COLO668 (cell line): ENCODE results near the gene POLDIP3.
"Not testable (repeated sequence)": the region's sequence is repeated elsewhere in the genome, so short reads cannot be mapped to it uniquely, and the experiment has no call there.

ENCODE experiments used
- DNase-seq: peaks from one replicate; lab custom pipeline; 2025; ENCODE audit not compliant: unreplicated experiment; lab: John Stamatoyannopoulos, UW

The POLDIP3 gene

DNA sequence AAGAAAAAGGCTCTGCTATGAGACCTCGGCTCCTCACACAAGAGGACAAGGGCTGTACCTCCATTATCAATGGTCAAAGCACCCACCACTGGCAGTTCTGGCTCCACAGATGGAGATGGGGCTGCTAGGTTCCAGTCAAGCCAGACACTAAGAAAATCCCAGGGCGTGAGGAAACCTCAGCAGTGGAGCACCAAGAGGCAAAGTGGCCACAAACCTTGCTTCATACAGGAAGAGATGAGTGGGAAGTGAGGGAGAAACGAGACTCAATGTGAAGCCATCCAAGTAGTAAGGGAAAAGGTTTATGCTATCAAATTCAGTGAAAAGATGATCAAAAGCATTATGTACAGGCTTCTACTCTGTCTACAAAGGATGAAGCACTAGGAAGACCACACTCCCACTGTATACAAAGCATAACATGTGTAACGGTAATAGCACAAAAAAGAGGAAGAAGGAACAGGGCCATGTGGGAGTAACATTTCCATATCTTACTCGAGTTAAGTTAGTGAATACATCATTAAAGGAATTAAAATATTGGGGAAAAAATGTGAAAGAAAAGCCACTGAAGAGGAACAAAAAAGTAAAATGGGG is 27.0 kb downstream of the POLDIP3 start:
- DNase-seq, result no peak

DNA sequence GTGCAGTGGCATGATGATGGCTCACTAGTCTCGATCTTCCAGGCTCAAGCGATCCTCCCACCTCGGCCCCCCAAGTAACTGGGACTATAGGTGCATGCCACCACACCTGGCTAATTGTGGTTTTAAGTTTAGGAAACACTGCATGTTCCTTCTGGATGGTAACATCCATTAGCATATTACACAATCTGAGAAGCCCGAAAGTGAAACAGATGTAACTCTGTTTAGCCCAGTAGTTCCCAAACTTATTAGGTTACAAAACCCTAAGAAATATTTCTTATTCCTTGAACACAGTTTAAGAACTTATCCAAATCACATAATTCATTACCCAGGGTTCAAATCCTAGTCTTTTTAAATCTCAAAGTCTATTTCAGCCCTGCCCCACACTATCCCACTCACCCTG is 28.3 kb downstream of the POLDIP3 start:
- no peak for DNase-seq

DNA sequence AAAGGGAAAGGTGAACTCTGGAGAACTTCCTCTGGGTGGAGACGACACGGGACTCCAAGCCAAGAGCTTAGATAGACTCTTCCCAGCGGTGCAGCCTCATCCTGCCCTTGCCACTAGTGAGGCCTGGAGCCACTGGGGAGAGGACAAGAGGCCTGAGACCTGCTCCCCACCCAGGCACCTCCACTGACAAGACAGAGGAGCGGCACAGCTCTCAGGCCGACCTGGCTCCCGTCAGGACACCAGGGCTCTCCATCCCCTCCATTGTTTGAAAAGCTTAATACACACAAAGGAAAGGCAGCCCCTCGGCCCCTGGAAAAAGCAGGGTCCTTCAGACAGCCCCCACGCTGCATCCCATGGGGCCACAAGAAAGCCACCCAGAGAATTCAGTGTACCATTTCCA is 29.6 kb downstream of the POLDIP3 start:
- DNase-seq, result no peak

DNA sequence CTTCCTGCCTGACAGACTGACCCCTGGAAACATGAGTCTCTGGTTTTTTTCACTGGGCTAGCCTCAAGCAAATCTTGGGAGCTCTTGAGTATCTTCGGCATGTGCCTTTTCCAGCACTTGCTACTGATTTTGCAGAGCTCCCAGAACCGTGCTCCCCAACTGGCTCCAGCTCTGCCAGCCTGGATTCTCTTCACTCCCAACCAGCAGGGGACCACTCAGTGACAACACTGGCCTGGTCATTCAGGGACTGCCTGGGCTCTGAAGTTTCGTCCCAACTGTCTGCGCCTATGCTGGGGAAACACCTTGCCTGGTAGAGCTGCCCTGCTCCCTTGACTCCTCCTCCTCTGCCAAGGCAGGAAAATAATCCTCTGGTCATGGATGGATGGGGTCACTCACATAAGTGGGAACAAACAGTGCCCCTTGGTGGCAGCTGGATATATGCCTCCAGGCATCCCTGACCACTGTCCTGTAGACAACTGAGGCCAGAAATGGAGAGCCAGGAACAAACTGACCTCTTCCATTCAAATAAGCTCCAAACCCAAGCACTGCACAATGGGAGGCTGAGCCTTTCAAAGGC is 30.2 kb downstream of the POLDIP3 start:
- DNase-seq, result no peak

DNA sequence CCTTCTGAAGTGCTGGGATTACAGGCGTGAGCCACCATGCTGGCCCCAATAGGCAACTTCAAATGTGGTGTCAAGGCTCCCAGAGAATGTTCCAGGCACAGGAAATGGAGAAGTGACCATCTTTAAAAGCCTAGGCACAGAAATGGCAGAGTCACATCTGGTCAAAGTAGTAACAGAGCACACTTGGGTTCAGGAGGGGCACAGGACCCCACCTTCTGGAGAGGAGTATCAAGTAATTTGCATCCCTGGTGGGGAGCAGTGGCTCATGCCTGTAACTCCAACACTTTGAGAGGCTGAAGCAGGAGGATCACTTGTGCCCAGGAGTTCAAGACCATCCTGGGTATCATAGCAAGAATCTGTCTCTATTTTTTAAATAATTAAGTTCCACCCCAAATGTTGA is 31.7 kb downstream of the POLDIP3 start:
- no peak for DNase-seq

DNA sequence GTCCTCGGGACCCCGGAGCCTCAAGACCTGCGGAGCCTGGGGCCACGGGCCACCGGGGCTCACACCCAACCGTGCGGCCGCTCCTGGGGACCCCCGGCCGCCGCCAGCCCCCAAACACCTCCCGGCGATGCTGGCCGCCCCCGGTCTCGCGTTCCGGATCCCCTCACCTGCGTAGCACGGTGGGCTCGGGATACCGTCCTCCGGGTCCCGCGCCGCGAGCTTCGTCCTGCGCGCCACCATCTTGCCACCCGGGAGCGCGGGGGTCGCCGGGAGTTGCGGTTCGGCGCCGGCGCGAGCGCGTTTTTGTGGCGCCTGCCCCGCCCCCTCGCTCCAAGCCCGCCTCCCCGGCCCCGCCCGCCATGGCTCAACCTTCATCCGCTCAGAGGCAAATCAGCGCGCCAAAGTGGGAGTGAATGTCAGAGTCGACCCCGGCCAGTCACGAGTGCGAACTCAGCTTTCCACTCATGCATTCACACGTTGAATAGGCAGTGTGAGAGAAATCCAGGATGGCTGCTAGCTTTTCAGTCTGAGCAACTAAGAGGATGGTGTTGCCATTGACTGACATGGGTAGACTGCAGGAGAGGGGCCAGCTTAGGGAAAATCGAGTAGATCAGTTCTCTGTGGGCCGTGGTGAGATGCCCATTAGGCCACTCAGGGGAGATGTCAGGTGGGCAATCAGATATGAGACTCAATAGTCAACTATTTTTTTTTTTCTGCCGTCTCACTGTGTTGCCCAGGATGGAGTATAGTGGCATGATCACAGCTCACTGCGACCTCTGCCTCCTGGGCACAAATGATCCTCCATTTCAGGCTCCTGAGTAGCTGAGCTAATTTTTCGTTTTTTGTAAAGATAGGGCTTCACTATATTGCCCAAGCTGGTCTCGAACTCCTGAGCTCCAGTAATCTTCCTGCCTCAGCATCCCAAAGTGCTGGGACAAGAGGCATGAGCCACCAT is 32.6 kb downstream of the POLDIP3 start:
- DNase-seq, result peak; percentile 90

DNA sequence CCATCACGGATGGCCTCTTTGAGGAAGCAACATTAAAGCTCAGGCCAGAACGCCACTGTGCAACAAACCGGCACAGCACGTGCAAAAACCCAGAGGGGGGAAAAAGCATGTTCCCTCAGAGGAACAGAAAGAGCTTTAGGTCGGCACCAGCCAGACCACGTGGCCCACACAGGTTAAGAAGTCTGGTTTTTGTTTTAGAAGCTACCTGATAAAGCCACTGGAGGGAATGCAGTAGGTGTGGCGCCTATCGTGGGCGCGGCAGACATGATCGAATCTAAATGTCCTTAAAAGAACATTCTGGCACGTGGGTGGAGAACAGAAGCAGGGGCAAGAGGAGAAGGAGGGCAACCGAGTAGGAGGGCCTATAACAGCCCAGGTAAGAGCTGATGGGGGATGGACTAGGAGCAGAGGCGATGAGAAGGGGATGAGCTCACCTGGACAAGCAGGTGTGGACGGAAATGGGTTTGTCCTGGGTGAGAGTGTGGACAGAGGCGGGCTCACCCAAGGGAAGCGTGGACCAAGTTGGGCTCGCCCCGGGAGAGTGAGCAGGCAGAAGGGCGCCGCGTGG is 33.4 kb downstream of the POLDIP3 start:
- DNase-seq, result peak; percentile 20

DNA sequence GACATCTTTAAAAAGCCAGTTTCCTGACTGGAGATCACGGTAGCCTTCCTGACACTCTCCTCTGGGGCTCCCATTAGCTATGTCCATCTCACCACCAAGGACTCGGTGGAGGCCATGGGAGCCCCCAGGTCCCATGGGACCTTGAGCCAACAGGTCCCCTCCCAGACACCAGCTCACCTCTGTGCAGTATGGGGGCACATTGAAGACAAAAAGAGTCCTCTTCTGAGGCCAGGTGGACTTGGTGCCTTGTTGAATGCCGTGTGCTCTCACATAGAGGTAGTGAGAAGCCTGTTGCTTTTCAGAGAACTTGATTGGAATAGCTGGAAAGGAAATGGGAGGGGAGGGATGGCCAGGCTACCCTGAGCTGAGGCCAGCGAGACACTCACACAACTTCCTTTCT is 34.6 kb downstream of the POLDIP3 start:
- not testable (repeated sequence) for DNase-seq

DNA sequence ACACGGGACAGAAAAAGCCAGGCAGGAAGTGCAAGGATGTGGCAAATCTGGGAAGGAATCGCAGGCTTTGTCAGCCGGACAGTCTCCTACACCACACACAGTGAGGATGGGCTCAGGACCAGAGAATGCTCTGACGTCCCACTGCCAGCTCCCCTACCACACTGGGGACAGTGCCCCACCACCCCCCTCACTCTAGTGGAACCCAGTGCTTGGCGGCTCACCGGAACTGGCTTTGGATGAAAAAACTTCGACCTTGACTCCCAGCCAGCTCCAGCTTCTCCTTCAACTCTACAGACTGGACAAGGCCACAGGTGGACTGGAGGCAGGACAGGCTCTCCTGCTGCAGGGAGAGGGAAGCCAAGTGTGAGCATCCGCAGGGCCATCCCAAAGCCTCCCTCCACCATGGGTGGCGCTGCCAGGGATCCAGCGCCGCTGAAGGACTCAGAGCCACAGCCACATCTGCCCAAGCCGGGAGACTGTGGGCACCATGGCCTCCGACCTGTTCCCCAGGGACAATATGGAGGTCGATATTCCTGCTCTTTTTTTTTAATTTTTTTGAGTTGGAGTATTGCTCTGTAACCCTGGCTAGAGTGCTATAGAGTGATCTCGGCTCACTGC is 37.0 kb downstream of the POLDIP3 start:
- no peak for DNase-seq

DNA sequence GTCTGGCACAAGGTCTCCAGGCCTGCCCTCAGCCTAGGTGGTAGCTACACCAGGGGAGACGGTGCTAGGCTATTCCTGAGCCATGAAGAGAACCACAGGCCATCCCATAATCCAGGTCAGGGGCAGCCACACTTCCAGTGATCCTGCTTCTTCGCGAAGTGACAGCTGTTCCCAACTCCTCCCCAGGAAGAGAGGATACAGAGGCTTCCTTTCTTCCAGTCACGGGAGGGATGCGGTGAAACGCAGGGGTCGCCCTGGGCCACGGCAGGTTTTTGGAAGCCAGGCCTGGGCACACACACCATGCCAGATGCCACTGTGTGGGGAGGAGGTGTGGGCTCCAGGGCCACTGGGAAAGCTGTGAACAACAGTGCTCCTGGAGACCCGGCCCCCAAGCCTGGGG is 37.5 kb downstream of the POLDIP3 start:
- DNase-seq, result not testable (repeated sequence)

DNA sequence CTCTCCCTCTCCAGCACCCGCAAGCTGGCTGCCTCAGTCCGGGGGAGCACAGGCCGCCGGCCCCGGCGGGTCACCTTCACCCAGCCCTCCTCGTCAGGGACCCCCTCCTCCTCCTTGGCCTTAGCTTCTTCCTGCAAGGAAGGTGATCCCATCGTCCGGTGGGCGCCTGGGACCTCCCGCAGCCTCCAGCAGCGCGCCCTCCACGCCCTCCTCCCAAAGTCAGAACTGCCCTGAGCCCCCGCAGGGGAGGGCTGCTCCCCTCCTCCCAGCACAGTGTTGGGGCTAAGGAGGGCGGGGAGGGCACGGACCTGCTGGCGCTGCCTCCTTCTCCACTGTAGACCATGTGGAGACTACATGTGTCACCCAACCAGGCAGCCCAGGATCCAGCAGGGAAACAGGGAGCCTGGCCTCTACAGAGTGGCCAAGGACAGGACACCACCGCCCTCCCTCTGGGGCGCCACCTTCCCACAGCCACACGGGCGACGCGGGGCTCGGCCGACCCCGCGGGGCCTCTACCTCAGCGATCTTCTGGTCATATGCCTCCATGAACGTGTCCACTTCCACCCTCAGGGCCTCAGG is 38.6 kb downstream of the POLDIP3 start:
- DNase-seq, result not testable (repeated sequence)

DNA sequence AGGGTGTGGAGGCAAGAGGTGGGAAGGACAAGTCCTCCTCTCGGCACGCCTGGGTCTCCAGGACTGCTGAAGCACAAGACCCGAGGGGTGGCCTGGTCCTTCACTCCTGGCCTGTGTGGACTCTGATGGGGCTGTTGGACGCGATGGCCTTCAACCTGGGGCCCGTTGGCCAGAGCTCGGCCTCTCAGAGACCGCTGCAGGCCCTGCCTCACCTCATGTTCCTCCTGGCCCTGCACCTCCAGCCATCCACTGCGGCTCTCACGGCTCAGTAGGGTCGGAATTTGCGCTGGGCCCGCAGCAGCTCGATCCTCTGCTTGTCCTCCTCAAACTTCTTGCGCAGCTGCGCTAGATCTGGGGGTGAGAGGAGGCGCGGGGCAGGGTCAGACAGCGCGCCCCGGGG is 40.2 kb downstream of the POLDIP3 start:
- DNase-seq, result not testable (repeated sequence)

DNA sequence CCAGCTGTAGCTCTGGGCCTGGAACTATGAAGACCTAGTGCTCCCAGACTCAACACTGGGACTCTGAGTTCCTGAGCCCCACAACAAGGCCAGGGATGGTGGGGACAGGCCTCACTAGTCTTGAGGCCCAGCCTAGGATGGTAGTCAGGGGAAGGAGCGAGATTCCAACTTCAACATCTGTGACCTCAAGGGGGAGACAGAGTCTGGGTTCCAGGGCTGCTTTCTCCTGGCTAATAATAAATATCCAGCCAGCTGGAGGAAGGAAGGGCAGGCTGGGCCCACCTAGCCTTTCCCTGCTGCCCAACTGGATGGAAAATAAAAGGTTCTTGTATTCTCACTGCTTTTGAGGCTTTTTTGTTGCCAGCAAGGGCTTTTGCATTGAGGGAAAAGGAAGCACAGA is 40.6 kb downstream of the POLDIP3 start:
- not testable (repeated sequence) for DNase-seq

DNA sequence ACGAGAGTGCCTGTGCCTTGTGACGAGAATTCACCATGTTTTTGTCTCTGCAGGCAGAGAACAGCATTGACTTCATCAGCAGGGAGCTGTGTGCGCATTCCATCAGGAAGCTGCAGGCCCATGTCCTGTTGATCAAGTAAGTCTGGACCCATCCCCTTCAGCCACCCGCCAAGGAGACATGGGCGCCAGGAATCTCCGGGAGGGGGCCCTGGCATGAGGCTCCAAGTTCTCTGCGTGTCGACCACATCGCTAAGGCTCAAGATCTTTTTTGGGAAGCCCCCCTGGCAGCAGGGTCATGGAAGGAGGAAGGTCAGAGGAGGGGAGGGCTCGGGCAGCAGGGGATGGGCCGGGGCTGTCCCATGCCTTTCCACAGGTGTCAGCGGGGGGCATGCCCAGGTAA is 43.6 kb downstream of the POLDIP3 start:
- not testable (repeated sequence) for DNase-seq

DNA sequence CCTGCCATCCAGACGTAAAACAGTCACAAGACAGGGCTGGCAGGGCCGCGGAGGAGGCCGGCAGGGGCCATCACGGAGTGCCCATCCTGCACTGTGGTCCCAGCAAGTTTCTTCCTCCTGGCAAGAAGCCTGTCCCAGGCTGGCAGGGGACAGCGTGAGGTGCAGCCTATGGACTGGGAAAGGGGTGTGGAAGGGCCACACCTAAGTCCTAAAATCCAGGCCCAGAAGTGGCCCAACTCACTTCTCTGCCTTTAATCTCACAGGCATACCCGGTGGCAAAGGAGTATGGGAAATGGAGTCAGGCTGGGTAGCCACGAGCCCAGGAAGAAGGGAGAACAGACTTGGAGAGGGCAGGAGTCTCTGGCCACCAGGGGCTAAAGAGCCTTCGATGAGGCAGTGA is 44.1 kb downstream of the POLDIP3 start:
- DNase-seq, result not testable (repeated sequence)

DNA sequence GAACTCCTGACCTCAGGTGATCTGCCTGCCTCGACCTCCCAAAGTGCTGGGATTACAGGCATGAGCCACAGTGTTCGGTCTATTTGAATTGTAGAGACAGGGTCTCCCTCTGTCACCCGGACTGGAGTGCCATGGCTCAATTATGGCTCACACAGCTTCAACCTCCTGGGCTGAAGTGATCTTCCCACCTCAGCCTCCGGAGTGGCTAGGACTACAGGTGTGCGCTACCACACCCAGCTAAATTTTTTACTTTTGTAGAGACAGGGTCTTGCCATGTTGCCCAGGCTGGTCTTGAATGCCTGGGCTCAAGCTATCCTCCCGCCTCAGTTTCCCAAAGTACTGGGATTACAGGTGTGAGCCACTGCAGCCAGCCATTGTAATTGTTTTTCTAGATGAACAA is 46.7 kb downstream of the POLDIP3 start:
- not testable (repeated sequence) for DNase-seq

DNA sequence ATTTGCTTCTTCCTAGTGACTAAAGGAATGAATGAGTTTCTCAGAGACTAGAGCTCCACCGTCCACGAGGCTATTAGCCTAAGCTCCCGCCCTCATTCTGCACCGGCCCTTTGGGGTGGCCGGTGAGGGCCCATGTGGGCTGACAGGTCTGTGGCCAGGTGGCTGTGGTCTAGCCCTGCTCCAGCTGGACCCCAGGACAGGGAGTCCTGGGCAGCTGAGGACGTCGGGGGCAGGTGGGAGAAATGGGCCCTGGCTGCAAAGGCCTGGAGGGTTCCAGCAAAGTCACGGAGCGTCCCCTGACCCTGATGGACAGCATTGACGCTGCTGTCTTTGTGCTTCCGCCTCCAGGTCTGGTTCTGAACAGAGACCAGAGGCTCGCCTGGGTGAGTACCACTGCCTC is 48.7 kb downstream of the POLDIP3 start:
- no peak for DNase-seq

DNA sequence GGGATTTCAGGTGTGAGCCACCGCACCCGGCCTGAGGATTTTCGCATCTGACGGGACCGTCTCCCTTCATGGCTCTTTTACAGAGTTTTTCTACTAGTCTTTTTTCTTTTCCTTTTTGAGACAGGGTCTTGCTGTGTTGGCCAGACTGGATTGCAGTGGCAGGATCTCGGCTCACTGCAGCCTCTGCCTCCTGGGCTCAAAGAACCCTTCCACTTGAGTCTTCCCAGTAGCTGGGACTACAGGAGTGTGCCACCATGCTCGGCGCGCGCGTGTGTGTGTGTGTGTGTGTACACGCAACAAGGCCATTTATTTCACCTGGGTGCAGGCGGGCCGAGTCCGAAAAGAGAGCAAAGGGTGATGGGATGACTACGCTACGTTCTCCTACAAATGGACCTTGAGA is 50.0 kb downstream of the POLDIP3 start:
- DNase-seq, result no peak

DNA sequence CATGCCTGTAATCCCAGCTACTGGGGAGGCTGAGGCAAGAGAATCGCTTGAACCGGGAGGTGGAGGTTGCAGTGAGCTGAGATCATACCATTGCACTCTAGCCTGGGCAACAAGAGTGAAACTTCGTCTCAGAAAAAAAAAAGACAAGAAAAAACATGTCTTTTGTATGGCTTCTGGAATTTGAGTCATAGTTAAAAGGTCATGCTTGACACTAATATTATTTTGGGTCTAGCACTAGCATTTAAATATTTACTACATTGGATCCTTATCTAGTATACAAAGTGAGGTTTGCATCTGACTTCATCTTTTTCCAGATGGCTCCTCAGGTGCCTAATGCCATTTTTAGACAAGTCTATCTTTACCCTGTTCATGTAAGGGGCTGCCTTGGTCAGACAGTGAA is 50.7 kb downstream of the POLDIP3 start:
- DNase-seq, result not testable (repeated sequence)

DNA sequence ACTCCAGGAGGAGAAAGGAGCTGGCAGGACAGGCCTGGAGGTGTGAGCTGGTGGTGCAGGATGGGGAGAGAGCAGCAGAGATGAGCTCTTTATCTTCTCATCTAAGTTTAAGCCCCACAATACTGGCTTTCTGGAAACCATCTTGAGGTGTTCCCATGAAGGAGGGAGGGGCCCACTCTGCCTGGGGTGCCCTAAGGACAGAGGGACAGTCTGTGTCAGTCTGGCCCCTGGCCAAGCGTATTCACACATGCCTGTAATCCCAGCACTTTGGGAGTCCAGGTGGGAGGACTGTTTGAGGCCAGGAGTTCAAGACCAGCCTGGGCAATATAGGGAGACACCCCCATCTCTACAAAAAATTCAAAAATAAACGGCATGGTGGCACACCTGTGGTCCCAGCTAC is 52.0 kb downstream of the POLDIP3 start:
- DNase-seq, result no peak

DNA sequence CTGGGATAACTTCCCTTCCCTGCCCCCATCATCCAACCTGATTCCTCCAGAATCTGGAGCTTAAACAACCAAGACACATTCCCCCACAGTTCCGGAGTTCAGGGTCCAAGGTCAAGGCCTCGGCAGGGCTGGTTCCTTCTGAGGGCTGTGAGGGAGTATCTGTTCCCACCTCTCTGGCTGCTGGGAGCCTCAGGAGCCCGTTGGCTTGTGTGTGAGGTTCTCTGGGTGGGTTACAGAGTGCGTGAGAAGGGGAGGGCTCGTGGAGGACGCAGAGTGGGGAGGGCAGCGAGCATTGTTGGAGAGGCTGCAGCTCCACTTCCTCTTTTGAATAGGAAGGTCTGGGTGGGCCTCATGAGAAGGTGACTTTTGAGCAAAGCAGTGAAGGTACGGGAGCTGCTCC is 52.4 kb downstream of the POLDIP3 start:
- no peak for DNase-seq
